HG03139 (cell line): ENCODE data around the gene HSF5.
A peak's percentile ranks its signal among the peaks of the same experiment; 100 is the strongest.
"Not testable (repeated sequence)": the region's sequence is repeated elsewhere in the genome, so short reads cannot be mapped to it uniquely, and the experiment has no call there.

Experiments used
- ATAC-seq: cut with Tn5 transposase; IDR thresholded peaks from one replicate; pipeline ENCODE4 v1.9.1; 2021; ENCODE audit not compliant: unreplicated experiment

HSF5 gene

DNA sequence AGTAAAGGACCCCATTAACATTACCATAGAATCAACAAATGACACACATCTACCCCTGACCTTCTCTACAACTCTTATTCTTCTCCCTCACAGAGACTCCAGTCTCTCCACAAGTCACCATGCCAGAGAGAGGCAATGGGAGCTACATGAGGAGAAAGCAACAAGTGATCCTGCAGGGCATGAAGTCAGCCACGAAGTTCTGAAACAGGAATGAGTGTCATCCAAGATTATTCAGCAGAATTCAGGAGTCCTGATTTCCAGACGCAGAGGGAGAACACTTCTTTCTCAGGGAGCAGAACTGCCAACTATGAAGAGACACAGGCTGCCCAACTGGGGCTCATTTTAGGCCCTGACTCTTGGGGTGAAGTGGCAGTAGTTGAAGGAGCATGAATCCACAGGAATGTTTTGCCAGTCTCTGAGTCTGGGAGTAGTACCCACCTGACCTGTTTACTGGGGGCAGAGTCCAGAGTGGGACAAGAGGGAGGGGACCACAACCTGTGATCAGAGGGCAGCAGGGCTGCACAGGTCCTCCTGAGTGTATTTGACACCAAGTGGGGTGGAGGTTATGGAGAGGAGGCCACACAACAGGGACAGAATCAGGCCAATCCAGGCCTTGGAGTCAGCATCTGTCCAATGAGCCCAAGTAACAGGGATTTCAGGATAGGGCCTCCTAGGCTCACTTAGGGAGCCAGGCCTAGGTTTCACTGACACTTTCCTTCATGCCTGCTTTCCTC, 28.6 kb upstream of the HSF5 start:
- ATAC-seq, result no peak

DNA sequence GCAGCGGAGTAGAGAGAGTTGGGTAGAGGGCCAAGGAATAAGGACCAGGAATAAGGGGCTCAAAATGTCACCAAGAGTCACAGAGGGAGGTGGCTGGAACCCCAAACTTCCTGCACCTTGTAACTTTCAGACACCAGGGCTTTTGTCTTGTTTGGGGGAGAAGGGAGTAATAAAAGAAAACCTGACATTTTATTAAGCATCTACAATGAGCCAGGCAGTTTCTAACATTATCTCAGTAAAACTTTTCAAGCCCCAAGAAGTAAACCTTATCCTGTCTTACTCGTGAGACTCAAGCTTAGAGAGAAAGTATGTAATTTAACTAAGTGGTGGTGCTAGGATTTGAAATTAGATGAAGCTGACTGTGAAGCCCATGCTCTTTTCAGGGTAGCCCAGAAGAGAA, 27.1 kb upstream of the HSF5 start:
- no peak for ATAC-seq

DNA sequence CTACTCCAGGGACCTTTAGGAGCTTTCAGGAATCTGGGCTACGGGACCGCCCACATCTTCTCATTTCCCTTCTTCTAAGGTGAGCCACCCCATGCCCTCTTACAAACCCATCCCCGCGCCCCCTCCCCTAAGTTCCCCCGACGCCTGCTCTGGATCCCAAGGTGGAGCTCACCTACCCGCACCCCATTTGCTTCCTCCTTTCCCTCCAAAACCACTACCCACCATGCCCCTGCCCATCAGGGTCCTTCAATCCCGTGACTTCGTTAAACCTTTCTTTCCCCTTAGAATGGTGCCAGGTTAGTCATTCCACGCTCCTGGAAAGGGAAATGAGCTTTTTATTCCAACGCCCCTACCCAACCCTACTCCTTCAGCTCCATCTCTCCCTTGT, 26.6 kb upstream of the HSF5 start:
- ATAC-seq, result no peak

DNA sequence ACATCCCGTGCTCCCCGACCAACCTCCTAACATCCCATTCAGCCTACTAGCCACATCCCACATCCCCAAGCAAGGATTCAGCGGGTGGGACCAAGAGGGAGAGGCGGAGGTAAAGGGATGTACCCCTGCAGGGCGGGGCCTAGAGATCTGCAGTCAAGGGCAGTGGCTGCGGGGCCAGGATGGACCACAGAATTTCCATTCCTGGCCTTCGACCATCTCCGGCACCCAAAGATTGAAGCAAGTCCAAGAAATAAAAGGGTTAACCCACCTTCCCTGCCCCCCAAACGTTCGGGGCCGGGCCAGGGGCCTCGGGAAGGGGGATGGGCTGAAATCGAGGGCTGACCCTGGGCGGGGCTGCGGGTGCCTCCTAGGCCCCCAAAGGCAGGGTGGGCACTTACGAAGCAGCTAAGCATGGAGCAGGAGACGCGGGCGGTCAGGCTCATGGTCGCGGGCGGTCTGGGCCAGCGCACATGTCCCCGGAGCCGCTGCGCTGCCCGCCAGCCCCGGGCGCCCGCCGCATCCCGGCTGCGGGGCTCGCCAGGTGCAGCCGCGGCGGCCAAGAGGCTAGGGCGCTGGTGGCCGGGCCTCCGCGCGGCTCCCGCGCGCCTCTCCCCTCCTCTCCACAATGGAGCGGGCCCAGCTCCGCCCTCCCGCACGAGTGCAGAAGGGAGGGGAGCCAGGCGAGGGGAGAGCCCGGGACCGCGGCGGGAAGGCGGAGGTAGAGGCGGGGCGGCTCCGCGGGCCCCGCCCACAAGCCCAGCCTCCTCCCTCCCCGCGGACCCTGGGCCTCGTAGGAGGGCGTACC, 26.0 kb upstream of the HSF5 start, which contains the start of gene MTMR4:
Gene MTMR4 (minus strand): TSS at position 674 of the 805 bp plus-strand sequence. CDS start 231 bp downstream, at position 443.
- ATAC-seq, result no peak

DNA sequence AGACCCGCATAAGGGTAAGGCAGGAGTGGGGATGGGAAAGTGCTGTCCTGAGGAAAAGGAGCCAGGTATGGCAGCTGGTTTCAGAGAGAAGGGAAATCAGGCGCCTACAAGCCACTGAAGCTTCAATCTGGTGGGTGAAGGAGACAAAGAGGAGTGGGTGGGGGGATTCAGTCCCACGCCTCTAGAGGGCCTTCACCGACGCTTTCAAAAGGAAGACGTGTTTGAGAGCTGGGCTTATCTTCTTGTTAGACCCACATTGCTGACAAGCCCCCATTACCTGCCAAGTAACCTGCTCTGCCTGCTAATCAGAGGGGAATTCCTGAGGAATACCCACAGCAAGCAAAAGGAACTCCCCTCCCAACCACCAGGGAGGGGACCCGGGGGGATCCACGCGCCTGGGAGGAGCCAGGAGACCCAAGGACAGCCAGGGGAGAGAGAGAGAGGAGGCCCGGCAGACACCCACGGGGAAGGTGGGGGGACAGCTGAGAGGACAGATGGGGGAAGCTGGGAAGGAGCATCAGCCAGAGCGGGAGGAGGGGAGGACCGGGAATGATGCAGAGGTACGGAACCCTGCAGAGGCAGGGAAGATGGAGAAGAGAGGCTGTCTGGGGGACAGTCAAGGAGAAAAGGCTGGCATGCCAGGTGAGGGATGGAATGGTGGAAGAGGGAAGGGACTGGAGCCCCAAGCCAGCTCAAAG, 25.2 kb upstream of the HSF5 start:
- no peak for ATAC-seq

DNA sequence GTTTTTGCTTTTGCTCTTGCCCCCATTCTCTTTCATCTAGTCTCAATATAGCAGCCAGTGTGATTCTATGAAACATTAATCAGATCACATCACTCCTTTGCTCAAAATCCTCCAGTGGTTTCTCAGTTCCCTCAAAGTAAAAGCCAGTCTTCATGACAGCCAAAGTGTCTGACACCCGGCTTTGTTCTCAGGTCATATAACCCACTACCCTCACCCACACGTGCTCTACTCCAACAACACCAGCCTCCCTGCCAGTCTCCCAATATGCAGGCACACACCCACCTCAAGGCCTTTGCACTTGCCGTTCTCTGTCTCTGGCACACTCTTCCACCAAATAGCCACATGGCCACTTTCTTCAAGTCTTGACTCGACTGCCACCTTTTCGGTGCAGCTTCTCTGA, 21.9 kb upstream of the HSF5 start:
- no peak for ATAC-seq

DNA sequence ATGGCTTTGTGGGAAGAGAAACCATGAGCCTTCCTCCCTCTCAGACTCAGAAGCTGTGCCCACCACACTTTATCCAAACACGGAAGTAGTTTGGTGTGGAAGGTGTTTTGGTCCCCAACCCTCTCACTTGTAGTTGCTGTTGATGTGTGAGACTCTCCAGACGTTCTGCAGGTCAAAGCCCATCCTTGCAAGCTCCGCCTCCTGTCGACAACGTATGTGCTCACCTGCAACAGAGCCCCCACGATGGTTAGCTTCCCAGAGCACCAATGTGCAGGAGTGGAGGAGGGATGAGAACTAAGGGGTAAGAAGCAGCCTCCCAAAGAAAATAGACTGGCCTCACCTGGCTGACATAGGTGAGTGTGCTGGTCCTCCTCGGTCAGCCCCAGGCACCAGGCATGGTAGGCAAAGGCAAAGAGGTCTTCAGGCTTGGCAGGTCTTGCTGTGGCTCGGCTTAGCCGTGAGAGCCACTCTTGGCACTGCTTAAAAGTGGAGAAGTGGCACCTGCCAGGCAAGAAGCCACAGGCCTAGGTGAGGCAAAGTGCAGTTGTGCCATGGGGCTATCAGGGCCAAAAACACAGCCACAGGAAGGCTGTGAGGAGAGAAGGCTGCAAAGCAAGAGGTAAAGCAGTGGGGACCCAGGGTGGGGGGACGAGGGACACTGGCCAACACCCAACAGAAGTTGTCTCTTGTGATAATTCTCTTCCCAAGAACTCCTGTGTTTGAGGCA, 20.3 kb upstream of the HSF5 start:
- ATAC-seq, result no peak

DNA sequence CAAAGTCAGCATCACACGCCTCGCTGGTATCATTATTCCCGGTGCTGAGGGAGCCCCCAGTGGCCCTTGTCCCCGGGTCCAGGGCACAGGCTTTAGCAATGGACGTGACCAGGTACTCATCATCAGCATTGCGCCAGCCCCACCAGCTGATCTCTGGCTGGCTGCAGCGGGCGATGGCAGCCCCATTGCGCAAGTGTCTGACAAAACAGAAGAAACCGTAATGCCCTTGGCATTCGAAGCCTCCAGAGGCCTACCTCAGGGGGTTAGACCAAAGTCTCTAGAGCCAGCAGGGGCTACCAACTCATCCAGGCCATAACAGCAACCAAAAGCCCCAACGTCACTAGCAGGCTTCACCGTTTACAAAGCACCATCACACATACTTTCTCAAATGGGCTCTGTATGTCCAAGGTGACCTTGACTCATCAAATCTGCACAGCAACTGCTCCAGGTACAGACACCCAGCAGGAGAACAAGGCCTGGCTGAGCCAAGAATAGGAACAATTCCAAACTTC, 19.0 kb upstream of the HSF5 start:
- ATAC-seq, result no peak

DNA sequence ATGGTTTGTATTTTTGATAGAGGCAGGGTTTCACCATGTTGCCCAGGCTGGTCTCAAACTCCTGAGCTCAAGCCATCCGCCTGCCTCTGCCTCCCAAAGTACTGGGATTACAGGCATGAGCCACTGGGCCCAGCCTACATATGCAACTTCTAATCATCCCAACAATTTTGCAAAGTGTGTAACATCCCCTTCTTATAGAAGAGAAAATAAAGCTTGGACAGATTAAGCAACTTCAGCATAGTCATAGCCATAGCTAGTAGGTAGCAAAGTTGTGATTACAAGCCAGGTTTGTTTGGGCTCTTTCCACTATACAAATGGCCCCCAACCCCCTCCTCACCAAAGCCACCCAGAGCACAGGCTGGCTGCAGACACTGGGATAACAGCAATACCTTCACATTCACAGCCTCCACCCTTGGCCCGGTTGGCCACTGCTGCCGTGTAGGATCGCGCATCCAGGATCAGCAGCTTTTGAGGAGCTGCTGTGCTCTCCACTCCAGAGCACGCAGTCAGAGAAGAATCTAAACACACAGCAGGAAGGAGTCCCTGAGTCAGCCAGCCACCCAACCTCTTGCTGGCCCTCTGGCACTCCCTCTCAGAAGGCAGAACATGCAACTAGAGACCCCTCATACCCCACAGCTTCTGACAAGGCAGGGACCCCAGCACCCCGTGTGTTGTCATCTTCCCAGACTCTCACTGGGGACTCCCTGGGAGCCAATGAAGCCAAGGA, 18.3 kb upstream of the HSF5 start:
- no peak for ATAC-seq

DNA sequence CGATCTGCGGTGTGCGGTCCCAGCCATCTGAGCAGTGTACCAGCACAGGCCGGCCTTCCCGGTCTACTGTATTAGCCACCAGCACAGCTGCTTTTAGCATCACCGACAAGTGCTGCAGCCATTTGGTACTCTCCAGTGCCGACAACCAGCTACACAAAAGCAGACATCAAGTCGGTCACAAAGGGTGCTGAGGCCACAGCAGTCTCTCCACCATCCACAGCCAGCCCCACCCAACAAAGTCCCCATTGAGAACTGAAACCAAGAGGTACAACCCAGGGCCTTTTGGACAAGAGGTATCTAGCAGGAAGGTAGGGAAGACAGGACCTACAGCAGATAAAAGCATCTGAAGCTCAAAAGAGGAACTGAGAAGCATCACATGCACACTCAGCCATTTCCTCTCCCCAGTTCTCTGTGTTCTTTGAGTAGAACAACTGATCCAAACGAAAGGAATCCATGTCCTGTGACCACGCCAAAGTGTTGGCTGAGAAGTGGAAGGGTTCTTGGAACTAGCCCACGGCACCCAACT, 16.7 kb upstream of the HSF5 start:
- ATAC-seq, result peak; percentile 78

DNA sequence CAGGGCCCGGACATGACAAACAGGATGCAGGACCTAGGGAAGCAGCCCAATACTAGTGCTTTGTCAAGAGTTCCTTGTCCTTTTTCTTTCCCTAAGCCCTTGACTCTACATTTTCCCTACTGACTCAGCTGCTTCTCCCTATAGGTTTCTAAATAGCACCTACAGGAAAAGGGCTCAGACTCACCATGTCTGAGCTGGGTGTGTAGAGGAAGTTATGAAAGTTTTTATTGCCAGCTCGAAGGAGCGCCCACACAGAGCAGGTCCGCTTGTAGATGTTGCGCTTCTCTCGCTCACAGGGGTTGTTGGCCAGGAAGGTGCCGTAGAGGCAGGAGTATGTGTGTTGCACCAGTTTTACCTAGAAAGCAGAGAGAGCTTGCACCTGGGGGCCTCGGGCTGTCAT, 15.7 kb upstream of the HSF5 start:
- no peak for ATAC-seq

DNA sequence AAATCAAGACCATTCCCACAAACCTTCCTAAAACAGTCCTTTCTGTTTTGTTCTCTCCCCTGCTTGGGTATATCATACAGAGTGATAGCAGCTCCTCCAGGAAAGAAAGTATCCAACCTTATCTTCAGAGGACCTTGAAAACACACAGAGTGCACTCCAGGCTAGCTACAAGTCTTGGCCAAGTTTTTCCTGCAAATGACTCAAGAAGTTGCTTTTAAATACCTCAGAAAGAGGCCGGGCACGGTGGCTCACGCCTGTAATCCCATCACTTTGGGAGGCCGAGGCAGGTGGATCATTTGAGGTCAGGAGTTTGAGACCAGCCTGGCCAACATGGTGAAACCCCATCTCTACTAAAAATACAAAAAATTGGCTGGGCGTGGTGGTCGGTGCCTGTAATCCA, 14.9 kb upstream of the HSF5 start:
- not testable (repeated sequence) for ATAC-seq

DNA sequence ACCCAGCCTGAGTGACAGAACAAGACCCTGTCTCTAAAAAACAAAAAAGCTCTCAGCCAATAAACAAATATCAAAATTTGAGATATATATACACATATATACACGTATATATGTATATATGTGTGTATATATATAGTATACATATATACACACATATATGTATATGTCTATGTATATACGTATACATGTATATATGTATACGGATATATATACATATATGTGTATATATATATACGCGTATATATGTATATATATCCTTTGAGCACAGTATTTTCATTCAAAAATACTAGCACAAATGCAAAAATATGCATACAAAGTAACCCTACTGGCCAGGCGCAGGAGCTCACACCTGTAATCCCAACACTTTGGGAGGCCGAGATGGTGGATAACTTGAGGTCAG, 13.2 kb upstream of the HSF5 start:
- ATAC-seq, result no peak

DNA sequence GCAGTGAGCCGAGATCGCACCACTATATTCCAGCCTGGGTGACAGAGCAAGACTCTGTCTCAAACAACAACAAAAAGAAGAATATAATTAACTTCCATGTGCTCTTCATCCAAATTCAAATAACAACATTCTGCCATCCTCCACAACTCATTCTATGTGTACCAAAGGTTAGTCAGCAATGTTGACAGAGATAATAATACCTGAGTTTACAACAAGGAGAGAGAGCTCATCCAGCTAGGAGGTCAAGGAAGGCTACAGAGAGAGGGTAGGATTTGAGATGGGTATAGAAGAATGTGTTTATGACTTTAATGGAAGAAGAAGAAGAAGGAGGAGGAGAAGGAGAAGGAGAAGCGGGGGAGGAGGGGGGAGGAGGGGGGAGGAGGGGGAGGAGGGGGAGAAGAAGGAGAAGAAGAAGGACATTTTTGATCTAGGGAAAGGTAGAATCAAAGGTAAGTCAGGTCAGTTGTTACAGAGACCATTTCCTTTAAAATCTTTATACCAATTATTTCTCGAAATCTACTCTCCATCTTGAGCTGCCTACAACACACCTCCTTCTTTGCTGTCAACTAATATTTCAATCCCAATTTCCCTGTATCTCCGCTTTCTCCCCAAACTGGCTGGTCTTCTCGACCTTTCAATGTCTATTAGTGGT, 10.1 kb upstream of the HSF5 start:
- no peak for ATAC-seq

DNA sequence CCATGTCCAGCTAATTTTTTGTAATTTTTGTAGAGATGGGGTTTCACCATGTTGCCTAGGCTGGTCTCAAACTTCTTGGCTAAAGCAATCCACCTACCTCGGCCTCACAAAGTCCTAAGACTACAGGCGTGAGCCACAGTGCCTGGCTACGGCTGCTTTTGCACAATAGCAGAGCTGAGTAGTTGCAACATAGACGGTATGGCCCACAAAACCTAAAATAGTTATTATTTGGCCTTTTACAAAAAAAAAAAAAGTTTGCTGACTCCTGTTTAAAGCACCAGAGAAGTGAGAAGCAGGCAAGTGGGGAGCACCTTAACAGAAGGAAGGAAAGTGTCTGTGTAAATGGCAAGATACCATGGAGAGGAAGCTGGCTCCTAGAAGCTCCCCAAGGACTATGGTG, 5.3 kb upstream of the HSF5 start:
- ATAC-seq, result no peak

DNA sequence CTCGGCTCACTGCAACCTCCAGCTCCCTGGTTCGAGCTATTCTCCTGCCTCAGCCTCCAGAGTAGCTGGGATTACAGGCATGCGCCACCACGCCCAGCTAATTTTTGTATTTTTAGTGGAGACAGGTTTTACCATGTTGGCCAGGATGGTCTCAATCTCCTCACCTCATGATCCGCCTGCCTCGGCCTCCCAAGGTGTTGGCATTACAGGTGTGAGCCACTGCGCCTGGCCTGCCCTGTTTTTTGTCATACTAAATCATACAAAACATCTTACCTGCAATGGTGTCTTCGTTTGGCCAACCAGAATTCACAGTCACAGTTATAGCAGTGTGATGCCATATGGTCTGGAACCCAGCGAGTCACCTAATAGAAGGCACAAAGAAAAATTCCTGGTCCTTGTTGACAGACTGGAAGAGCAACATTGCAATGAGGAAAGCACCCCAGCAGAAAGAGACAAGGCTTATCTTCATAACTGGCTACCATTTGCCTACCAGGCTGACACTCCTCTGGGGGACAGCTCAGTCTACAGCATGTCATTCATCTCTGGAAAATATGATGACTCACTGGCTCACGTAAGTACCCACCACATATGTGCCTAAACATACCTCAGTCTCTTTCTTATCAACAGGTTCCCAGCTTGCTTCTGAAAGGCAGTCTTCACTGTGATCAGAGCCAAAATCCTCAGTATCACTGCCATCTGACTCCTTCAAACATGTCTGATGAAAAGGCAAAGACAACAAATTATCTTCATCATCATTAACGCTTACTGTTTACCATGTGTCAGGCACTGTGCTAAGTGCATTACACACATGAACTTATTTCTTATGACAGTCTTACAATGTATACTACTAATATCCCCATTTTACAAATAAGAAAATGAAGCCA, 4.3 kb upstream of the HSF5 start:
- no peak for ATAC-seq

DNA sequence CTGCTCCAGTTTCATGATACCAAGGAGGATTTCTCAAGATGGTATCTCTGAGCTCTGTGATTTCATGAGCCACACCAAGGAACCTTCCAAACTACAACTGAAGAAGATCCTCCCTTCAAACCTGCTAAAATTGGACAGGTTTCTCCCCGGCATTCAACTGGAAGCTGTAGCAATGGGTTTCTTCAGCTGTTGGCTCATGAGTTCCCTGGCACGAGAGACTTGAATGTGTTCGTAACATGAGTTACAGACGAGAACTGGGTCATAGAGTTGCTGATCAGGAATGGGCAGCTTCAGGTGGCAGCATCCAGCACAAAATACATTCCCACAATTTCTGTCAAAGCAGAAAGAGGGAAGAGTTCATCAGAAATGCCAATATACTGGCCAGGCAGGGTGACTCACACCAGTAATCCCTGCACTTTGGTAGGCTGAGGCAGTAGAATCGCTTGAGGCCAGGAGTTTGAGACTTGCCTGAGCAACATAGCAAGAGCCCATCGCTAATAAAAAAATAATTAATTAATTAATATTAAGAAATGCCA, 3.4 kb upstream of the HSF5 start:
- no peak for ATAC-seq

DNA sequence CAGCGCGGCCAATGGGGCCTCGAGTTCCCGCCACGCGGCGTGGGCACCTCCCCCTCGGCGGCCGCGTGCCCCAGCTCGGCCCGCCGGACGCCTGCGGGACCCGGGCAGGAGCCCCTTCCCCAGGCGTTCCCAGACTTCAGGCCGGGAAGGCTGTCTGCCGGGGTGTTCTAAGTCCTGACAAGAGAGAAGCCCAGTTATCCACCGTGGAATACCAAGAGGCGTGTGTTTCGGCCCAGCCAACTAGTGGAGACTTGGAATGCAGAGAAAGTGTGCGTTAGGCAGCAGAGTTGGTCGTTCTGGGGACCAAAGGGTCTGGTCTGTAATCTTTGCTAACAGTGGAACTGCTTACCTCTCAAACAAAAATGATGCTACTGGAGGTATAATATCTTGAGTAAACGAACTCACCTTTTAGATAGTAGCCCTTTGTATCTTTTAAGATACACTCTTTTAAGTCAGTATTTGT, 251 bp upstream of the HSF5 start:
- ATAC-seq, result no peak
